OCI-LY7 (cell line): ENCODE data around the gene P3H2. TPM values are rescaled to one million over a fixed set of nuclear protein-coding genes. Genes with fewer than 3 reads are reported as not detected.

Source experiments
- BruUV-seq: library from RNA; stranded (reverse); fragments of 400-500 nt; replicated peaks from 2 replicates; lab custom pipeline; 2021; lab: Mats Ljungman, UMichigan
- CTCF ChIA-PET: fragments of 300-600 bp; sonication (Branson Sonifier 250); formaldehyde crosslinking; loops from one replicate; lab custom pipeline; 2022; ENCODE audit warnings: antibody characterized with exemption; ENCODE audit not compliant: unreplicated experiment; lab: Charles Lee
- POLR2A ChIA-PET: fragments of 300-600 bp; sonication (Branson Sonifier 250); formaldehyde crosslinking; loops from one replicate; lab custom pipeline; 2022; ENCODE audit warnings: antibody characterized with exemption; lab: Charles Lee
- DNase-seq: peaks from one replicate; pipeline ENCODE4 v3.0.0-alpha.2; 2015; ENCODE audit warnings: low spot score
- H2AFZ ChIP-seq: fragments of 200-600 bp; sonication (generic), shearing (Covaris generic); 2 replicates; pipeline ENCODE4 v1.6.1; 2014; ENCODE audit warnings: mild to moderate bottlenecking, antibody characterized with exemption, low read length, moderate library complexity
- H3K27ac ChIP-seq: fragments of 200-600 bp; sonication (generic); 2 replicates; pipeline ENCODE4 v1.5.1; 2014; ENCODE audit warnings: mixed run types, low read depth, mild to moderate bottlenecking, moderate library complexity, low read length, inconsistent platforms; ENCODE audit not compliant: poor library complexity, severe bottlenecking
- H3K36me3 ChIP-seq: fragments of 200-600 bp; sonication (generic); 2 replicates; pipeline ENCODE4 v1.6.1; 2014; ENCODE audit warnings: mild to moderate bottlenecking, antibody characterized with exemption, low read length, moderate library complexity, mixed read lengths; ENCODE audit not compliant: insufficient read depth
- H3K4me1 ChIP-seq: fragments of 200-600 bp; sonication (generic); 2 replicates; pipeline ENCODE4 v1.5.1; 2014; ENCODE audit warnings: mild to moderate bottlenecking, low read length; ENCODE audit not compliant: insufficient read depth, poor library complexity, severe bottlenecking
- H3K4me2 ChIP-seq: fragments of 200-600 bp; sonication (generic); 2 replicates; pipeline ENCODE4 v1.6.1; 2014; ENCODE audit warnings: mild to moderate bottlenecking, low read length
- H3K4me3 ChIP-seq: fragments of 200-600 bp; sonication (generic); 2 replicates; pipeline ENCODE4 v1.5.1; 2014; ENCODE audit warnings: mild to moderate bottlenecking, low read depth, low read length; ENCODE audit not compliant: poor library complexity, severe bottlenecking
- H3K79me2 ChIP-seq: fragments of 200-600 bp; sonication (generic); 2 replicates; pipeline ENCODE4 v1.6.1; 2016; ENCODE audit warnings: low read depth, mild to moderate bottlenecking, low read length, moderate library complexity, mixed read lengths; ENCODE audit not compliant: insufficient read depth
- H3K9me2 ChIP-seq: fragments of 200-600 bp; sonication (generic); 2 replicates; pipeline ENCODE4 v1.6.1; 2016; ENCODE audit warnings: mild to moderate bottlenecking, low read length, mixed read lengths; ENCODE audit not compliant: insufficient read depth
- H3K9me3 ChIP-seq: fragments of 200-600 bp; sonication (generic); 2 replicates; pipeline ENCODE4 v1.6.1; 2014; ENCODE audit warnings: mild to moderate bottlenecking, mixed run types, low read length, mixed read lengths
- H4K20me1 ChIP-seq: fragments of 200-600 bp; sonication (generic); 2 replicates; pipeline ENCODE4 v1.6.1; 2014; ENCODE audit warnings: mild to moderate bottlenecking, antibody characterized with exemption, low read length, moderate library complexity, mixed read lengths; ENCODE audit not compliant: insufficient read depth
- CTCF ChIP-seq: fragments of 200-600 bp; sonication (generic); conservative IDR thresholded peaks from 2 replicates; pipeline ENCODE4 v1.5.1; 2014; ENCODE audit warnings: mild to moderate bottlenecking, antibody characterized with exemption, low read length, moderate library complexity, mixed read lengths
- EZH2phosphoT487 ChIP-seq: fragments of 200-600 bp; sonication (generic); IDR thresholded peaks from 2 replicates; pipeline ENCODE4 v1.6.1; 2018; ENCODE audit warnings: low read depth, borderline replicate concordance, mild to moderate bottlenecking, mixed run types, antibody characterized with exemption, low read length, moderate library complexity, mixed read lengths
- intact Hi-C: fragments of 100-400 bp; cut with micrococcal nuclease; formaldehyde crosslinking; loops from one replicate; pipeline ENCODE4 v1.10.0; 2022; ENCODE audit not compliant: unreplicated experiment
- total RNA-seq, 2 experiments: library from RNA; depleted of rRNA in 1 of 2; stranded (reverse); fragments of >200 nt in 1 of 2; shearing (Covaris generic) in 1 of 2; gene quantifications; 2 replicates each; pipeline ENCODE4 v1.2.3, GENCODE V29; 2014 to 2022

P3H2 gene
- total RNA-seq, 2 experiments from 2014 or later = not detected

GRCh38 chr3:190119461-190120268 is 1.0 kb downstream of the P3H2 start:
- intact Hi-C loops = no loop called here
- H3K9me3 ChIP-seq = no peaks in the 10 kb centered on the region
- H3K79me2 ChIP-seq = no peaks in the 10 kb centered on the region
- no peaks in the 10 kb centered on the region for H4K20me1 ChIP-seq
- H3K4me1 ChIP-seq = no peaks in the 10 kb centered on the region
- CTCF ChIA-PET = no interaction called here
- H3K27ac ChIP-seq = no peak overlapping the region
- no peak overlapping the region for H3K4me2 ChIP-seq
- no peak overlapping the region for H2AFZ ChIP-seq
- no peaks in the 10 kb centered on the region for H3K9me2 ChIP-seq
- H3K4me3 ChIP-seq = no peak overlapping the region
- TF ChIP-seq CTCF (no peak), EZH2phosphoT487 (no peak)
- BruUV-seq = no TSS peak
- POLR2A ChIA-PET = no interaction called here
- DNase-seq = no peak
- no peaks in the 10 kb centered on the region for H3K36me3 ChIP-seq

GRCh38 chr3:190118438-190118837 is 2.3 kb downstream of the P3H2 start:
- no peaks in the 10 kb centered on the region for H3K36me3 ChIP-seq
- H3K4me2 ChIP-seq = no peak overlapping the region
- H3K9me3 ChIP-seq = no peaks in the 10 kb centered on the region
- ChIA-PET POLR2A (no interaction called here), CTCF (no interaction called here)
- no peak overlapping the region for H3K4me3 ChIP-seq
- no peaks in the 10 kb centered on the region for H3K4me1 ChIP-seq
- H4K20me1 ChIP-seq = no peaks in the 10 kb centered on the region
- no peak for DNase-seq
- intact Hi-C loops = no loop called here
- no TSS peak for BruUV-seq
- no peak overlapping the region for H2AFZ ChIP-seq
- H3K79me2 ChIP-seq = no peaks in the 10 kb centered on the region
- no peak overlapping the region for H3K27ac ChIP-seq
- H3K9me2 ChIP-seq = no peaks in the 10 kb centered on the region
- no peak for TF ChIP-seq CTCF
- no peak for TF ChIP-seq EZH2phosphoT487

- no peak for TF ChIP-seq CTCF
- TF ChIP-seq EZH2phosphoT487 = no peak
- CTCF ChIA-PET = no interaction called here
- H3K4me2 ChIP-seq = no peak overlapping the region
- H3K79me2 ChIP-seq = no peaks in the 10 kb centered on the region
- H3K9me3 ChIP-seq = no peaks in the 10 kb centered on the region
- H3K36me3 ChIP-seq = no peaks in the 10 kb centered on the region
- no peak overlapping the region for H2AFZ ChIP-seq
- intact Hi-C loops = no loop called here
- H3K4me3 ChIP-seq = no peak overlapping the region
- DNase-seq = no peak
- POLR2A ChIA-PET = no interaction called here
- no peaks in the 10 kb centered on the region for H3K4me1 ChIP-seq
- no TSS peak for BruUV-seq
- no peaks in the 10 kb centered on the region for H3K9me2 ChIP-seq
- no peaks in the 10 kb centered on the region for H4K20me1 ChIP-seq
- no peak overlapping the region for H3K27ac ChIP-seq
Observed at GRCh38 chr3:190117981-190118380, 2.7 kb downstream of the P3H2 start.
